GM12801 (cell line): Measurements from ENCODE around the gene LRRFIP1.

Experiments
- TF ChIP-seq, protein P1 (sequence below): IDR thresholded peaks from one replicate; pipeline ENCODE4 v1.5.1; 2011; ENCODE audit warnings: control low read depth; ENCODE audit not compliant: insufficient read length; ENCODE audit errors: extremely low read depth

LRRFIP1 gene

DNA sequence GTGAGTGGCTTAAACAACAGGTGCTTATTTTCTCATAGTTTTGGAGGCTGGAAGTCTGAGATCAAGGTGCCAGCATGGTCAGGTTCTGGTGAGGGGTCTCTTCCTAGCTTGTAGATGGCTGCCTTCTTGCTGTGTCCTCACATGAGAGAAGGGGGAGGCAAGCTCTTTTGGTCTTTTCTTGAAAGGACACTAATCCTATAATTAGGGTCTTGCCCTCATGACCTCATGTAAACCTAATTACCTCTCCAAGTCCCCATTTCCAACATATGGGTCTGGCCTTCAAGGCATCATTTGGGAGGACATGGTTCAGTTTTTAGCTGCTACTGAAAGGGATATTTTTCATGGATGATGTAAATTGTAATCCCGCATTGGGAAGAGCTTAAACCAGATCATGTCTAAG lies 189.1 kb downstream of the LRRFIP1 start:
- TF ChIP-seq, protein P1, sequence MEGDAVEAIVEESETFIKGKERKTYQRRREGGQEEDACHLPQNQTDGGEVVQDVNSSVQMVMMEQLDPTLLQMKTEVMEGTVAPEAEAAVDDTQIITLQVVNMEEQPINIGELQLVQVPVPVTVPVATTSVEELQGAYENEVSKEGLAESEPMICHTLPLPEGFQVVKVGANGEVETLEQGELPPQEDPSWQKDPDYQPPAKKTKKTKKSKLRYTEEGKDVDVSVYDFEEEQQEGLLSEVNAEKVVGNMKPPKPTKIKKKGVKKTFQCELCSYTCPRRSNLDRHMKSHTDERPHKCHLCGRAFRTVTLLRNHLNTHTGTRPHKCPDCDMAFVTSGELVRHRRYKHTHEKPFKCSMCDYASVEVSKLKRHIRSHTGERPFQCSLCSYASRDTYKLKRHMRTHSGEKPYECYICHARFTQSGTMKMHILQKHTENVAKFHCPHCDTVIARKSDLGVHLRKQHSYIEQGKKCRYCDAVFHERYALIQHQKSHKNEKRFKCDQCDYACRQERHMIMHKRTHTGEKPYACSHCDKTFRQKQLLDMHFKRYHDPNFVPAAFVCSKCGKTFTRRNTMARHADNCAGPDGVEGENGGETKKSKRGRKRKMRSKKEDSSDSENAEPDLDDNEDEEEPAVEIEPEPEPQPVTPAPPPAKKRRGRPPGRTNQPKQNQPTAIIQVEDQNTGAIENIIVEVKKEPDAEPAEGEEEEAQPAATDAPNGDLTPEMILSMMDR, result no peak

DNA sequence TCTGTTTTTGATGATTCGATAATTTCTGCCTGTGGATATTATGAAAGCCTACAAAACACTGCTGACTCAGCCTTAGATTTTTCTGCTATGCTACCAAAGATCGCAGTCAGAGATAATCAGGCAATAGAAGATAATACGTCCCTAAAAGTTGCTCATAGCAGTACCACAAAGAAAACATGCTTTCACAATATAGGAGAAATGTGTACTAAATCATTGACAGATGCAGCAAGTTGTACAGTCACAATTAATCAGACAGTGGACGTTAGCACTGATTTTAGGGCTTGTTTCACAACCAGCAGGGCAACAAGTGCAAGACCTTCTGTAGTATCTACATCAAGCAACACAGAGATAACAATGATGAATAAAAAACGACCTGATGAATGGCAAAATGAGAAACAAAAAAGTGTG lies 190.7 kb downstream of the LRRFIP1 start:
- TF ChIP-seq, protein P1, result no peak

DNA sequence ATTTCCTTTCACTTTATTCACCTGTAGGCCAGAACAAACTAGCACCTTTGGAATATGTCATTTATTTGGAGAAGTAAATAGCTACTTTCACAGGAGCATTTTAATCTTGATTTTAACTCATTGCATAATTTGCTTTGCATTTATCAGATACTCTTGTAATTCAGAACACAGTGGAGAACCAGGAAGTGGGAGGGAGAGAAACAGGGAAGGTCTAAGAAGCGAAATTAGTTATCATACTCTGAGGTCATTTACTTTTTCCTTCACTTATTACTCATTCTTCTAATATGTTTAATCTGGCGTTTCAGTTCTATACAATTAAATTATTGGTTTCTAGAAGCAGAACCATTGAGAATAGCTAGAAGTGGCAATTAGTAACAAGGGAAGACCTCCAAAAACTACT lies 191.8 kb downstream of the LRRFIP1 start:
- TF ChIP-seq, protein P1, result no peak

DNA sequence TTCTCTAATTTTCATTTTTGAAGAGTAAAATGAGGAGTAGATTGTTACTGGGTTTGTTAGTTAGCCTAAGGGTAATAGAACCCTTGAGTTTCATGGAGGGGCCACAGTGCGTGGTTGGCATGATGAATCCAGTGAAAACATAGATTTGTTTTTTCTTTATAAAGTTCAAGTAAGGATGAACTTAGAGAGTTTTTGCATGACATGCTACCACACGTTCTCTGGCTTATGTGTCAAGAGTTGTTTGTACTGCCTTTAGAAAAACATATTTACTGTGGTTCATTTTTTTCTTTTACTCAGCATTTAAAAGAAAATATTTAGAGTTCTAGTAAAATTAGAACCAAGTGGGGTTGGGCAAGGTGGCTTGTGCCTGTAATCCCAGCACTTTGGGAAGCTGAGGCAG lies 193.0 kb downstream of the LRRFIP1 start:
- TF ChIP-seq, protein P1, result no peak

- TF ChIP-seq, protein P1, result no peak
Observed at GRCh38 chr2:237823544-237823943, 196.2 kb downstream of the LRRFIP1 start.

DNA sequence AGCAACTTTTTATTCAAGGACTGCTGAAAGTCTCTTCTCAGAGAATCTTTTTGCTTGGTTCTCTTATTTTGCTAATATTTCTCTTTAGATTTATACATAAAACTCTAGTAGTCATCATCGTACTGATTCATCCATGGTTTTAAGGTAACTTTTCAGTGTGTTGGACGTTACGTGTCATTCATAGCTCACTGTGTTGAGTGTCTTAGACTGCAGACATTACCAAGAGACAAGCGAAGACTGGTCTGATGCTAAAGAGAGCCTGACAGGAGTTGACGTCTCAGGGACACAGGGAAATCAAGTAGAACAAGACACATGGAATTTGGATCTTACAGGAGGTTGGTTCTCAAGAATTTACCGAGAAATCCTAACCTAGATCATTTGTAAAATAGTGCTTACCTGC lies 196.7 kb downstream of the LRRFIP1 start:
- TF ChIP-seq, protein P1, result no peak

DNA sequence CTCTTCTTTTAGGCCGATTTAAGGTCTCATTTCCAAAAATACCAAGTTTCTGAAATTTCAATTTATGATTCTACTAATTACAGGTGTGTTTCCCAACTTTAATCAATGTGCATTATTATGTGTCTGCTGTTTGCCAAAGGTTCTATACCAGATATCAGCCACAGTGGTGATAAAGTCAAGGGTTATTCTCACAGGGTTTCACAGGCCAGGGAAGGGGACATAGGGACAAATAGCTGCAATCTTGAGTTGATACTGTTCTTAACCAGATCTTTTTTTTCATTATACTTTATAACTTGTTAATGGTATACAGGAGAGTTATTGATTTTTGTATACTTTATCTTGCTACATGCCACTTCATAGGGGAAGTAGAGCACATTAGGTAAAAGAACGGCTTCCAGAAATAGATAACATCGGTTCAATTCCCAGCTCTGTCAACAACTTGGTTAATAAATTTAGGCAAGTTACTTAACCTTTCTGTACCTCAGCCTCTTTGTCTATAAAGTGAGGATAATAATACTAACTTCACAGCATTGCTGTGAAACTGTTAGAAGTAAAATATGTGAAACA lies 200.1 kb downstream of the LRRFIP1 start:
- TF ChIP-seq, protein P1, result no peak
